Astrocyte of the hippocampus (primary cell): ENCODE measurements around the gene OSBPL2.

Source experiments
- DNase-seq: peaks from one replicate; pipeline ENCODE4 v3.0.0; 2011; ENCODE audit warnings: low read depth, low spot score

The OSBPL2 gene

DNA sequence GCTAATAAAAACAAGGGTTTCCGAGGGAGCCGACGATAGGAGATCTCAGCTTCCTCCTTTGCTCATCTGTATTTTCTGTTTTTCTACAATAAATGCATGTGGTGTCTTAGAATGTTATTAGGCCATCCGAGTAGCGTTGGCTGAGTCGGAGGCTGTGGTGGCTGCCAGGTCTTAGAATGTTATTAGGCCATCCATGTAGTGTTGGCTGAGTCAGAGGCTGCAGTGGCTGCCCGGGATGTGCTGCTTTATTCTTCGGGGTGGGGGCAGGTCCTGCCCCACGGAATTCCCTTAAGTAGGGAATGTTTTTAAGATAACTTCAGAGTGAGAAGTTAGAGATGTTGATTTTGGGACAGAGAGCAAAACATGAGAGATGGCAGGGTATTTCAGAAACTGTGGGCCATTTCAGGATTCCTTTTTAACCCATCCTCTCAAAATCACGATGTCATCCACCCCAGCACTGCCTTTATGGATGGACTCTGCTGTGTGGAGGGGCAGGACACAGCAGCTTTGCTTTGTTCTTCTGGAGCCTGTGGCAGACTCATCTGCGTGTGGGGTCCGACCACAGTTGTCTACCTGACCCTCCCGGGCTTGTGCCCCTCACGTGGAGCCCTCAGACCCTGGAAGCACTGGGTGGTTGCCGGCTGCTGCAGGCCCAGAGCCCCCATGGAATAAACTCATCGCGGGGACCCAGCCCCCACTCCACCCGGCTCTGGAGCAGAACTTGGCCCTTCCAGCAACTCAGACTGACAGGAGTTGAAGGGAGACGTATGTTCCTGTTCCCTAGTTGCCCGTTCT, 20.4 kb downstream of the OSBPL2 start:
- DNase-seq = peak; percentile 82

DNA sequence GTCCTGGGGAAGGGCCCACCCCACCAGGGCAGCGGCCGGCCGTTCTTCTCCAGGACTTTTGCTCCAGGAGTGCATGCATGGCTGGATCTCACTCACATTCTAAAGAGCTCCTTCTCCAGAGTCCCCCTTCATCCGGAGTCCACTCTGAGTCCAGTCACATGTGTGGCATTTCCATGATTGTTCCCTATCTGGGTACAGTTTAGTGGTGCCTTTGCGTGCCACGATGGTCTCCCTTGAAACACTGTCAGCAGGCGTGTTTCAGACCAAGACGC, 20.9 kb downstream of the OSBPL2 start:
- DNase-seq = no peak

DNA sequence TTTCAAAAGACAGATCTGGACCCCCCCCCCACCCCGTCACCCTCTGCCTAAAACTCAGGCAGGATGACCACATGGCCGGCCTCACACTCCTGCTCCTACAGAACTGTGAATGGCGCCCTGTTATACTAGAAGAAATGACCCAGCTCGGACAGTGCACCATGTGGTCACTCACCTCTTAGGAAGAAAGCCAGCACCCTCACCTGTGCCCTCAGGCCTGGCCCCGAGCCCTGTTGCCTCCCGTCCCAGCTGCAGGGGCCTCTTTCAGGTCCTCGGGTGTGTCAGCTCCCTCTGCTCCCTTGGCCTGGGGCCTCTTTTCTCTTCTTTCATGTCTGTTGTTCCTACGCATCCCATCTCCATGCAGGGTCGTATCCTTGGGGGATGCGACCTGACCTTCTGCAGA, 23.7 kb downstream of the OSBPL2 start:
- DNase-seq = no peak

DNA sequence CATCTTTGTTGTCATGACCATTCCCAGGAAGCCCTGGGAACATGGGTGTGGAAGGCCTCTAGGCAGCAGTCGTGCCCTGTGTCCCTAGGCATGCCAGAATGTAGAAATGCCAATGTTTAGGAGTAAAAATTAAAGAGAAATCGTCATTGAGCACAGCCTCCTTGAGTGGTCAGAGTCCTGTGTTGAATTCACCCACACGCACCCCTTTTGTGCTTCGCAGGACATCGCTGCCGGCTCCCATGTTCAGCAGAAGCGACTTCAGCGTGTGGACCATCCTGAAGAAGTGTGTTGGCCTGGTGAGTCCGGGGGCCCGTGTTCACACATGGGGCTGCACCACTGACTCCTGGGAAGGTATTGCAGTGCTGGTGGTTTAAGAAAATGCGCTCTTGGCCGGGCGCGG, 25.1 kb downstream of the OSBPL2 start:
- DNase-seq = no peak

DNA sequence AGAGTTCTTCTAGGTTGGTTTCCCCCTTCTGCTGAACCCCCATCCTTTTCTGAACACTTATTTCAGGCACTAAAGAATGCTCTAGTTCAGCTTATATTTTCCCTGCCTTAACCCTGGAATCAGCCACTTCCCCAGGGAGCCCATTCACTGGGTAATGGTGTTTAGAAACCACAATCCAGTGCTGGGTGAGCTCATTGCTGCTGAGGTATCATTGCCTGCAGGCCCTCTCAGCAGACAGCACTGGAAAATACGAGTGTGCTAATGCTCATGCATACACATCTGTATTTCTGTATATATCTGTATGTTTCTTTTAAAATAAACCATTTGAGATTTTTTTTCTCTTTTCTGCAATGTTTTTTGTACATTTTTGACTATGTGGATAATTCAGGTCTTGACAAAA, 27.0 kb downstream of the OSBPL2 start:
- DNase-seq = no peak

DNA sequence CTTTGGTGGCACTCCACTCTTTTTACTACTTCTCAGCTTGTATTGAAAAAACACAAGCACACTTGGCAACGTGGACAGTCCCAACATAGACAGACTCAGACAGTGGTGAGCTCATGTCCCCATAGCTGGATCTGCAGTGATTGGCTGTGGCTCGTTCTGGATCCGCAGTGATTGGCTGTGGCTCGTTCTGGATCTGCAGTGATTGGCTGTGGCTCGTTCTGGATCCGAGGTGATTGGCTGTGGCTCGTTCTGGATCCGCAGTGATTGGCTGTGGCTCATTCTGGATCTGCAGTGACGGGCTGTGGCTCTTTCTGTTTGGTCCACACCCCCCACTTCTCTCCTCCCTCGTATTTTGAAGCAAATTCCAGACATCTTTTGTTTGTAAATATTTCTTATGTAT, 28.0 kb downstream of the OSBPL2 start:
- no peak for DNase-seq

DNA sequence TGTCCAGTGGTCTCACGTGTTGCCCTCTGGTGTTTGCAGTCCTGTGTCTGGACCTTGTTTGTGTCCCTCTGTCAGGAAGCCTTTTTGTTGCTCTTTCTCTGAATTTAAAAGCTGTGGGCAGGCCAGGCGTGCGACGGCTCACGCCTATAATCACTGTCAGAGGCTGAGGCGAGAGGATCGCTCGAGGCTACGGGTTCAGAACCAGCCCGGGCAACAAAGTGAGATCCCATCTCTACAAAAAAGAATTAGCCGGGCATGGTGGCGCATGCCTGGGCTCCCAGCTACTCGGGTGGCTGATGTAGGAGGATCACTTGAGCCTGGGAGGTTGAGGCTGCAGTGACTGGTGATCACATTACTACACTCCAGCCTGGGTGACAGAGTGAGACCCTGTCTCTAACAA, 28.5 kb downstream of the OSBPL2 start:
- no peak for DNase-seq

DNA sequence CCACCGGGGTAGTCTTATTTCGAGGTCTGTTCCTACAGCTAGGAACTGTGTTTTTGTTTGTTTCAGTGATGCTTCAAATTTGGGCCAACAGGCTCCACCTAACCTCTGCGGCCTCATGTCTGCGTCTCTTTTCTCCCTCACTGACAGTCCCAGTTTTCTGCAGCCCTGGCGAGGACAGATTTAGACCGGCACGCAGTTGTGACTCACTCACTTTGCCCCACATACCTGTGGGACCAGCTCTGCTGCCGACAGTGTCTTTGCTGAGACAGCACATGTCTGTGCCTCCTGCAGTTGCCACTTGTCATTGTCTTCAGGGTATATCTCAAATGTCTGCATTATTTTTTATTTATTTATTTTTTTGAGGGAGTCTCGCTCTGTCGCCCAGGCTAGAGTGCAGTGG, 29.2 kb downstream of the OSBPL2 start:
- DNase-seq = no peak

DNA sequence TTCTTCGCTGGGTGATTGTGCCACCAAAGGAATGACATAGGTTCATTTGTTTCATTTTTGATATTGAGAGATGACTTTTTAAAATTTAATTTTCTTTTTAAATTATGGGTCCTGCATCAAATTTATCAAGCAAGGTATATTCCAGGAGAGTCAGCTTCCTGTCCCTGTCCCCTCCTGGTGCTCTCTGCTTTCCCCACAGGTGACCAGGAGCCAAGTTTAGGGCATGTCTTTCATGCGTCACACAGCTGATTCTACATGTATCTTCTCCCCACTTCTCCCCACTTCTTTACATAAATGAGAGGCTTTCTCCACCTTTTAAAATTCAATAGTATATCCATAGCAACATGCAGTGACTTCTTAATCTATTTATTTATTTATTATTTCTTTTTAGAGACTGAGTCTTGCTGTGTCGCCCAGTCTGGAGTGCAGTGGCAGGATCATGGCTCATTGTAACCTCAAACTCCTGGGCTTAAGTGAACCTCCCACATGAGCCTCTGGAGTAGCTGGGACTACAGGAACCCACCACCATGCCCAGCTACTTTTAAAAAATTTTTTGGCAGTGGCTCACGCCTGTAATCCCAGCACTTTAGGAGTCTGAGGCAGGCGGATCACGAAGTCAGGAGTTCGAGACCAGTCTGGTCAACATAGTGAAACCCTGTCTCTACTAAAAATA, 30.0 kb downstream of the OSBPL2 start:
- DNase-seq = no peak

DNA sequence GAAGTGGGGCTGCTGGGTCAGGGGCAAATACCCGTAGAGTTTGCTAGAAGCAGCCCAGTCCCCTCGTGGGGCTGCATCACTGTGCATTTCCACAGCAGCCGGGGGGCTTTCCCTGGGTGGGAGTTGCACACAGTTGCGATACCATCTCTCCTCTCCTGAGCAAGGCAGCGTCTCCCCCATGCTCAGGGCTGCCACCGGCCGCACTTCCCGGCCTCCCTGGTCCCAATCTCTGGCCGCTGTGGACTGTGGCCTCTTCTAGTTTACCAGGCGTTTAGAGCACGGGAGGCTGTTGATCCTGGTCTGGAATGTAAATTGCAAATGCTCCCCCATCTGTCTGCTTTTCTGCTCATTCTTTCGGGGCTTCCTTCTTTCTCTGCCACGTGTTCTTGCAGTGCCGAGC, 31.1 kb downstream of the OSBPL2 start:
- DNase-seq = no peak

DNA sequence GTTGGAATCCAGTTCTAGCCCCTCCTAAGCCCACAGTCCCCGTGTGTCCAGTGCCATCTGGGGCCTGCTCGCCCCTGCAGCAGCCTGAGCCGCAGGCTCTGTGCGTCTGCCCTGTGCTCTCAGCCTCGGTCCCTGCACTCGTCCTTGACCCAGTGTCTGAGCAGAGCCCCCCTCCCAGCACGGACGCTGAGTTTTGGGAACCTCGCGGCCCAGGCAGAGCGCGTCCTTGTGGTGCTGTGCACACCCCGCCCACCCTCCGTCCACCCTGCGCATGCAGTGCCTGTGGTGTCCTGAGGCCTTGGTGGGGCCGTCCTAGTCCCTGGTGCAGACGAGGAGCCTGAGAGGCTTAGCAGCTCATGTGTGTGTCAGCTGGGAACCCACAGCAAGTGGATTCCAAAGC, 31.6 kb downstream of the OSBPL2 start:
- no peak for DNase-seq

DNA sequence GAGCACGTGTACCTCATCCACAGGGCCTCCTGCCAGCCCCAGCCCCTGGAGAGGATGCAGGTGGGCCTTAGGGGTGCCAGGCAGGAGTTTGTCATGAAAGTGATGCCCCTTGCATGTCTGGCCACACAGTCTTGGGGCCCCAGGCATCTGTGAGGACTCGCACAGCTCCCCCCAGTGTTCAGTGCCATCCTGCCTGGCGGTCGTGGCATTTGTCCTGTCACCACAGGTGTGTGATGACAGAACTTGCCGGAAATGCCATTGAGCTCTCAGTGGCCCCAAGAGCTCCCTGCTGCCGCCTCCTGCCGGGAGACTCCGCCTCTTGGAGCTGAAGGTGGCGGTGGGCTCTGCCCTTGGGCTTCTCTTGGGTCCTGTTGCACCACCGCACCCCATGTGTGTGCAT, 33.9 kb downstream of the OSBPL2 start:
- DNase-seq = no peak

DNA sequence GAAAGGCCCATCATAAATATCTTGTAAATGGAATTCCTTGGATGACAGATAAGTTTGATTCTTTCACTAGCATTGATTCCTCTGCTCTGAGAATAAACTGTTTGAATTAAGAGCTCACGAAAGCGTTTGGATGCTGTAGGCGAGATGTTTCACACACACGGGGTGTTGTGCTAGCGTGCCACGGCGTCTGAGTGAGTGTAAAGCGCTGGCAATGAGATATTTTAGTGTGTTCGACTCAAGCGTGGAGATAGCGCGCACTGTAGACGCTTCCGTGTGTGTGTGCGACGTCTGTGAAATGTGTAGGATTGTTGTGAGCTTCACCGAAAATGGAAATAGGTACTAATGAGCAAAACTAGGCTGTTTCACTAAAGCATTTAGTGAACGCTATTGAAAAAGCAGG, 35.1 kb downstream of the OSBPL2 start:
- DNase-seq = no peak

DNA sequence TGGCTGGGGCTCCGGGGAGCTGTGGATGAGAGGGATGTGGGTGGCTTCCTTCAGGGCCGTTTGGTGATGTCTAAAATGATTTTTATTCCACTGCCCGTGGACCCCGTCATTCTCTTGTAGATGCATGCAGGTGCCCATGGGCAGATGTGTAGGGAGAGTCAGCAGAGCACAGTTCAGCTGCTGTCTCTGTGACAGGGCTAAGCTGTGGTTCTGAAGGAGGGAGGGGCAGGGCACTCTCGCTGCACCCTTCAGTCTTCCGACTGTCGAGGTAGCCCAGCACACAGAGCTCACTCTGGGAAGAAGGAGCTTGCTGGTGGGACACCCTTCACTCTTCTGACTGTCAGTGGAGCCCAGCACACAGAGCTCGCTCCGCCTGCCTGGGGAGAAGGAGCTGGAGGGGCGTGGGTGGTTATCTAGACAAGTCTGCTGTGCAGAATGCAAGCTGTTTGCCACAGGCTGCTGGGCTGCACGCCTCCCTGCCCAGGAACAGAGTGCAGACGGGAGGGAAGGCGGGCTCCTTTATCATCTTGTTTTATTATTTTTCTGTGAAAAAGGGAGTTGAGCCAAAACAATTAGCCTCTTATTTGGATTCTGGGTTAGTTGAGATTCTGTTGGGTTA, 36.1 kb downstream of the OSBPL2 start:
- peak; percentile 22 for DNase-seq

DNA sequence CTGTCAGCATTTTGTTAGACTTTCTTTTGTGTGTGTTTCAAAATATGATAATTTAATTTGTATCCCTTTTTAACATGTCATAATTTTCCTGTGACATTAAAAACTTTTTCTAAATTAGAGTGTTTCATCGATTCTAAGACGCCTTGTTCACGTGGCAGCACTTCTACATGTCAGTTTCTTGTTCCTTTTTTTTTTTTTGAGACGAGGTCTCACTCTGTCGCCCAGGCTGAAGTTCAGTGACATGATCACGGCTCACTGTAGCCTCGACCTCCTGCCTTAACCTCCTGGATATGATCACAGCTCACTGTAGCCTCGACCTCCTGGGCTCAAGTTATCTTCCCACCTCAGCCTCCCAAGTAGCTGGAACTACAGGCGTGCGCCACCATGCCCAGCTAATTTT, 36.9 kb downstream of the OSBPL2 start:
- DNase-seq = no peak

DNA sequence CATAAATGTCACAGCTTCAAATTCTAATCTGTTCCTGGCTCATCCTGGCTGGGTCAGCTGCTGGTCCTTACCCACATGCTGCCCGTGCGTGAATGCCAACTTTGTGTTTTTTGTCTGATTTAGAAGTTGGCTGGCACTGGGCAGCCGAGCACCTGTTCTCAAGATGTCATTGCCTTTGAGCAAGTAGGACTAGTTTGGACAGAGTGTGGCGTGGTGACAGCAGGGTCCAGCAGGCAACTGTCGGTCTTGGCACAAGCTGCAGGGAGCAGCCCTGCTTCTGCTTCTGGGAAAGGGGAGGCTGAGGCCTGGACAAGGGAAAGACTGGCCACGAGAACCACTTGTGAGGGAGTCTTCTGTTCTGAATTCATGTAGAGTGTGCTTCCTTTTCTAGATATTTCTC, 38.1 kb downstream of the OSBPL2 start:
- DNase-seq = no peak

DNA sequence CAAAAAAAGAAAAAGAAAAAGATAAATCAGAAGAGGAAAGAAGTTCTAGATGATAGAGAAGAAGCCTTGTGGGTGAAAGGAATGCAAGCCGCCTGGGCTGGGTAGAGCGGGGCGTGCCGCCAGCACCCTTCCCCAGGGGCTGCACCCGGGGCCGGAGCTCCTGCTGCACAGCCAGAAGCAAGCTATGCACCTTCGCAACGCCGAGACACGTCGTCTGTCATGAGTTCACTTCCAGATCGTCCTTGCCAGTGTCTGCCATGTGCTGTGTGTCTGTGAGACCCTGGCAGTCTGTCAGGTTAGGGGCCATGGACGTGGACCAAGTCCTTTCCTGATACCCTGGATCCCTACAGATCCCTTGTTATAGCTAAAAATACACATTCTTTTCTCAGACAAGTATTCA, 38.9 kb downstream of the OSBPL2 start:
- DNase-seq = no peak

DNA sequence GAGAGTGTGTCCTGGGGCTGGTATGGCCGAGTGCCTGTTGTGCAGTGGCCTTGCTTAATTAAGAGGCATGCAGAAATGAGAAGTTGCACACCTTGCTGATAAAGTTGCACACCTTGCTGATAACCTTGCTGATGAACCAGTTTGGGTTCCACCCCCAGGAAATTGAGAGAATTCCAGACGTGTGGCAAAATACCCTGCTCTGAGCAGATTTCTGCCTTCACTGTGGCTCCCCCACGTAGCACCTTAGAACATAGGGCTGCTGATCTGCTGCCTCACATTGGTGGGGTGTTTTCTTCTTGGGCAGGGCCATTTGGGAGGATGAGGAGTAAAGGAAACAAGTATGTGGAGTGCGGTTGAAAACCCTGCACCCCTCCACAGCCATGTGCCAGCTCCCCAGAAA, 42.0 kb downstream of the OSBPL2 start:
- DNase-seq = no peak

DNA sequence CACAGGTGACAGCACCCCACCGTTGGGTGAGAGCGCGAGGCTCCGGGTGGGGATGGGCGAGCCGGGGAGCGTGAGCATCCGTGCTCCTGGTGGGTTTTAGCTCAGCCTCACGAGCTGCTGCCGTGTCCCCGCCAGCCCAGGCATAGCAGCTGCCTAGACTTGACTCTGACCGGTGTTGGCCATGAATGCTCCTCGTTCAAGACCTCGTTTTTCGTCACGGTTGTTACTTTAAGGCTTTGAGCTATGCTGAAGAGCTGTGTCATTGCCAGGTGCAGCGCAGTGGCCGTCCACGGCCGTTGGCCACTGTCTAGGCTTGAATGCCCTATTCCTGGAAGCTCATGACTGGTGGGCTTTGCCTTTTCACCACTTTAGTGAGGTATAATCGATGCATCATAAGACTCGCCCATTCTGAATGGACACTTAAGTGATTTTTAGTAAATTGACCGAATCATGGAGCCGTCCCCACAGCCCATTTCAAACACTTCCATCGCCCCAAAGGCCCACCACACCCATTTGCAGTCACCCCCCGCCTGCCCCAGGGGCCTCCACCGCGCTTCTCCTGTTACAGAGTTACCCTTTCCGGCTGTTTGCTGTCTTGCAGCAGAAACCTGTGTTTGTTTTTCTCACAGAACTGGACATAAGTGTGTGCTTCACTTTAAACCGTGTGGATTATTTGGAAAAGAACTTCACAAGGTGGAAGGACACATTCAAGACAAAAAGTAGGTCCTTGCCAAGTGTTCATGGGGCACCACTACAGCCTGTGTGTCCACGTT, 43.0 kb downstream of the OSBPL2 start:
- DNase-seq = no peak

DNA sequence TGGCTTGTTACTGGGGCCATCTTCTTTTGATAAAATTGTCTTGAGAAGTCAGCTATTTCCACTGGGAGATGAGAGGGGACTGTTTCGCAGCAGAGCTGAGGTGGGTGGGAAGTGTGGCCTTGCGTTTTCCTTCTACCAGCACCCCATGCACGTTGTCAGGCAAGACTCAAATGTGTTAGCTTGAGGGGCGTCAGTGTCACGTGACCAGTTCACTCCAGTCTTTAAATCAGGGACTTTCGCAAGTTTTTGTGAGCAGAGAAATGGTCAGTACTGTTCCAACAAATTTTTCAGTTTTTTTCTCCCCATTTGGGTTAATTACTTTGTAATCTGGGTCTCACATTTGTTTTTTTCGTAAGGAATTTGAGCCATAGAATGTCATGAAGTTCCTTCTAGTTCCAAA, 43.8 kb downstream of the OSBPL2 start:
- no peak for DNase-seq

DNA sequence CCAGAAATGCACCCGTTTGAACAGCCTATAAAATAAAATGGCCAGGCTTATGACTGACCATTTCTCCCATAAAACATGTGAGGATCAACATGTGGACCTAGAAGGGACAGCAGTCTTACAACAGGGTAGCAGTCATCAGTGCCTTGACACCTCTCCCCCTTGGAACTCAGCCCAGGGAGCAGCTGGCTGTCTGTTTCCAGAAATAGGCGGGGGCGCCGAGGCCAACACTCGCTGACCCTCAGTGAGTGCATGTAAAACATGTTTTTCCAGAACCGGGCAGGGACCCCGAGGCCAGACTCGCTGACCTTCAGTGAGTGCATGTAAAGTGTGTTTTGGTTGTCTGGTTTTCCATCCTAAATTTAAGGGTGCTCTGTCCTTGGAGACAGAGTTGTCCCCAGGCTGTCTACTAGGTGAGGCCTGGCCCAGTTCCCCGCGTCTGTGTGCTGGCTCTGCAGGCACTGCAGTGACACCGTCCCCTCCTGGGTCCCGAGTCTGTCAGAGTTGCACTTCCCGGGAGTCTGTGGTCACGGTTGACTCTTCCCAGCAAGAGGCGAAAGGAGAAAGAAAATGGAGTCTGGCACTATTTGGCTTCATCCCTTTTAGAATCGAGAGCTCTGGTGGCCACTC, 44.7 kb downstream of the OSBPL2 start:
- DNase-seq = no peak

DNA sequence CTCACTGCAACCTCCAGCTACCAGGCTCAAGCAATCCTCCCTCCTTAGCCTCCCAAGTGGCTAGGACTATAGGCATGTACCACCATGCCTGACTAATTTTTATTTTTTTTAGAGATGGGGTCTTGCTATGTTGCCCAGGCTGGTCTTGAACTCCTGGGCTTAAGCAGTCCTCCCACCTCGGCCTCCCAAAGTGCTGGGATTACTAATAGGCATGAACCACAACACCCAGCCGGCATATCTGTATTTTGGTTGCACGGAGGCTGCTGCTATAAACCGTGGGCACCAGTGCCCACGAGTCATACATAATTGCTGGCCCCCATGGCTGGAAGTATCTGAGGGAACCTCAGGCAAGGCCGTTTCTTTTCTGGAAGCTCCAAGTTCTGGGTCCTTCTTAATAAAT, 46.1 kb downstream of the OSBPL2 start:
- DNase-seq = no peak
